Head of caudate nucleus (tissue), 42 donors: ENCODE measurements around the gene LTBP2.

Source experiments
- DNase-seq, 42 donors: peaks; one replicate each; pipeline versions ENCODE4 v3.0.0 to v3.0.0-alpha.2; 2020 to 2021; ENCODE audit warnings: mixed read lengths in 7 of 42
- intact Hi-C: fragments of 100-400 bp; cut with DNase I; formaldehyde crosslinking; loops from one replicate; pipeline ENCODE4 v1.15.0; 2022

LTBP2 gene

GRCh38 chr14:74616507-74616906 is 4.5 kb upstream of the LTBP2 start:
- no peak for DNase-seq
- intact Hi-C loops, result no loop called here

GRCh38 chr14:74615735-74616134 is 3.7 kb upstream of the LTBP2 start:
- DNase-seq, result no peak
- intact Hi-C loops, result no loop called here

- no peak for DNase-seq
- intact Hi-C loops, result loop anchor here (5.0 kb wide), 1 partner anchor 113 kb away; no protein-coding TSS in a partner anchor
Measured at GRCh38 chr14:74614508-74615495, 2.8 kb upstream of the LTBP2 start.

GRCh38 chr14:74613211-74613914 is 1.3 kb upstream of the LTBP2 start:
- intact Hi-C loops, result loop anchor here (5.0 kb wide), 1 partner anchor 111 kb away; no protein-coding TSS in a partner anchor

GRCh38 chr14:74612350-74613021 is 449 bp upstream of the LTBP2 start:
- intact Hi-C loops, result loop anchor here (5.0 kb wide), 1 partner anchor 110 kb away; no protein-coding TSS in a partner anchor

More at GRCh38 chr14:74613211-74613914, 1.3 kb upstream of the LTBP2 start:
- DNase-seq, result no peak

GRCh38 chr14:74610866-74611649 is 979 bp downstream of the LTBP2 start:
- intact Hi-C loops, result loop anchor here (5.0 kb wide), 1 partner anchor 109 kb away; no protein-coding TSS in a partner anchor
- DNase-seq, result peak in 20 of 42 donors; percentile 12 to 65 (median 40)

More at GRCh38 chr14:74612350-74613021, 449 bp upstream of the LTBP2 start:
- DNase-seq, result peak; percentile 22 to 86 (median 70)

GRCh38 chr14:74610199-74610865 is 1.7 kb downstream of the LTBP2 start:
- DNase-seq, result no peak
- intact Hi-C loops, result loop anchor here (5.0 kb wide), 1 partner anchor 108 kb away; no protein-coding TSS in a partner anchor

GRCh38 chr14:74609721-74610120 is 2.3 kb downstream of the LTBP2 start:
- intact Hi-C loops, result loop anchor here (5.0 kb wide), 1 partner anchor 107 kb away; no protein-coding TSS in a partner anchor

GRCh38 chr14:74608959-74609611 is 3.0 kb downstream of the LTBP2 start:
- intact Hi-C loops, result no loop called here

More at GRCh38 chr14:74609721-74610120, 2.3 kb downstream of the LTBP2 start:
- no peak for DNase-seq

GRCh38 chr14:74606727-74607126 is 5.3 kb downstream of the LTBP2 start:
- intact Hi-C loops, result no loop called here
- no peak for DNase-seq

More at GRCh38 chr14:74608959-74609611, 3.0 kb downstream of the LTBP2 start:
- DNase-seq, result peak; percentile 44 to 94 (median 87)

- intact Hi-C loops, result no loop called here
- no peak for DNase-seq
Measured at GRCh38 chr14:74605531-74606223, 6.4 kb downstream of the LTBP2 start.

- DNase-seq, result no peak
- intact Hi-C loops, result no loop called here
Measured at GRCh38 chr14:74604911-74605310, 7.1 kb downstream of the LTBP2 start.

GRCh38 chr14:74604157-74604556 is 7.9 kb downstream of the LTBP2 start:
- intact Hi-C loops, result no loop called here
- DNase-seq, result peak in 25 of 42 donors; percentile 13 to 79 (median 42)

- DNase-seq, result peak in 26 of 42 donors; percentile 15 to 77 (median 48)
- intact Hi-C loops, result no loop called here
Measured at GRCh38 chr14:74601982-74602381, 10.1 kb downstream of the LTBP2 start.

GRCh38 chr14:74599946-74600345 is 12.1 kb downstream of the LTBP2 start:
- peak in 14 of 42 donors; percentile 21 to 49 (median 38) for DNase-seq
- intact Hi-C loops, result no loop called here

- DNase-seq, result no peak
- intact Hi-C loops, result no loop called here
Measured at GRCh38 chr14:74599321-74599761, 12.7 kb downstream of the LTBP2 start.
